ENCODE measurements around the gene KIF1C. TPM values are rescaled to one million over a fixed set of nuclear protein-coding genes. Genes with fewer than 3 reads are reported as not detected.

KIF1C gene
- total RNA-seq, 1 donor from 2014 or later, result 81.7 TPM

DNA sequence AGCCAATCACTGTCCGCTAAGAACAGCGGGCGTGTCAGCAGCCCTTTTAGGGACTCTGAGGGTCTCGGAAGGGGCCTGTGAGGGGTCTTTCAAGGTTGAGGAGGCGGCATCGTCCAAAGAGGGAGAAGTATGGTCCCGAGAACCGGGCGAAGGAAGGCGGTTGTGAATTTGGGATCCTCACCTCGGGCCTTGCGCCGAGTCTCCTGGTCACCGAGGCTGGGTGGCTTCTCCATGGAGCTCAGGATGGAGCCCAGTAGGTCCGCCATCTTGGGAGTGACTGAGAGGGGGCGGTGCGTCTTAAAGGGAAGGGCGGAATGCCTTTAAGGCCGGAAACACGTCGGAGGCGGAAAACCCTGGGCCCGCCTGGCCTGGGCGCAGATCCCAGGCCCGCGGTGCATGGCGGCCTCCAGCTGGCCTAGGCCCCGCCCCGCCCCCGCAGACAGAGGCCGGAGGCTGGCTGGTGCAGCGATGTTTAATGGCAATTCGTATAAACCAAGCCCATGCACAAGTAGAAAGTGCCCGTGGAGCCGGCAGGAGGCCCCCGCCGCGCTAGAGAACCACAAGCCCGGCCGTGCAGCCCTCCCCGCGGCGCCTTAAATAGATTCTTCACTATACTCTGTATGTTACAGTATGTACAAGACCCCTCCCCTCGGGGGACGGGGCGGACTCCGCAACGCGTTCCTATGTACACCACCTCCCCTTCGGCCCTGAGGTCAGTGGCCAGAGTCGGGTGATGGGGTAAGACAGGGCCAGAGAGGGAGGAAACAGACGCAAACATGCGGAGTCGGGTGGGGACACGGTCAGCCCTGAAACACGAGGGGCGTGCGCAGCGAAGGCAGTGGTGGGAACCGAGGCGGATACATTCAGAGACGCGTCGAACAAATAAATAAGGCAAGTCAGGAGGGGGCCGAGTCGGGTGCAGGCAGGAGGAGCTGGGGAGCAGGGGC, 29.9 kb upstream of the KIF1C start, which contains the start of gene SPAG7:
SPAG7 (minus strand) TSS at position 279 of the 947 bp plus-strand sequence; CDS start at position 266, 13 bp downstream.
- Mint-ChIP-seq H3K4me3 (no peak within 1 kb of the TSS), H3K27me3 (ENCODE audit: low read depth) (no peaks in the 10 kb centered on the region), H3K36me3 (peaks cover 17% of the 10 kb centered on the region), H3K27ac (no peak within 1 kb of the TSS), H3K9me3 (no peaks in the 10 kb centered on the region), H3K4me1 (peaks cover 43% of the 10 kb centered on the region)
- DNase-seq (ENCODE audit: low spot score in 2 of 2, unreplicated experiment in 2 of 2), result peak; percentile 90 to 98
- TF ChIP-seq, protein P1, sequence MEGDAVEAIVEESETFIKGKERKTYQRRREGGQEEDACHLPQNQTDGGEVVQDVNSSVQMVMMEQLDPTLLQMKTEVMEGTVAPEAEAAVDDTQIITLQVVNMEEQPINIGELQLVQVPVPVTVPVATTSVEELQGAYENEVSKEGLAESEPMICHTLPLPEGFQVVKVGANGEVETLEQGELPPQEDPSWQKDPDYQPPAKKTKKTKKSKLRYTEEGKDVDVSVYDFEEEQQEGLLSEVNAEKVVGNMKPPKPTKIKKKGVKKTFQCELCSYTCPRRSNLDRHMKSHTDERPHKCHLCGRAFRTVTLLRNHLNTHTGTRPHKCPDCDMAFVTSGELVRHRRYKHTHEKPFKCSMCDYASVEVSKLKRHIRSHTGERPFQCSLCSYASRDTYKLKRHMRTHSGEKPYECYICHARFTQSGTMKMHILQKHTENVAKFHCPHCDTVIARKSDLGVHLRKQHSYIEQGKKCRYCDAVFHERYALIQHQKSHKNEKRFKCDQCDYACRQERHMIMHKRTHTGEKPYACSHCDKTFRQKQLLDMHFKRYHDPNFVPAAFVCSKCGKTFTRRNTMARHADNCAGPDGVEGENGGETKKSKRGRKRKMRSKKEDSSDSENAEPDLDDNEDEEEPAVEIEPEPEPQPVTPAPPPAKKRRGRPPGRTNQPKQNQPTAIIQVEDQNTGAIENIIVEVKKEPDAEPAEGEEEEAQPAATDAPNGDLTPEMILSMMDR (IDR thresholded peaks at IDR 0.05; ENCODE audit: unreplicated experiment), result no peak

DNA sequence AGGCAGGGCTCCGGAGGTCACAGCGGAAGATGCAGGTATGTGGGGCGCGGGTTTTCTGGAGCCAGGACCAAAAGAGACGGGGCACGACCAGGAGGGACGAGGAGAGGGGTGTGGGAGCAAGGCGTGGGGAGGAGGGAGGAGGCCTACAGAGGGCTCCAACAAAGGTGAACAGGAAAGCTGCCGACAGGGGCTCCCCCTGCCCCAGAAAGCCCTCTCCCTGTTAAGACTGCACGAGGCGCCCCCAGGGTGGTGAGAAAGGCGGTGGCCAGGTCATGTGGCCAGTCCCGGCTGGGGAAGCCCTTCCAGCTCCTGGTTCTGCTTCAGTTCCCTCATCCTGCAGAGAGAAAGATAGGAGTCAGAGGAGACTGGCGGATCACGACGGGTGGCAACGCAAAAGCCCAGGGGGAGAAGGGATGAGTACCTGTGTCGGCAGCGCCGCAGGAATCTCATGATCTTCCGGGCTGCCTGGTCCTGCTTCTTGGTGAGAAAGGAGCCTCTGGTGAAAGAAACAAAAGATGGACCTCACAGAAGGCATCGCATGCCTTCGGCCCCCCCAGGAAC, 29.2 kb upstream of the KIF1C start:
- Mint-ChIP-seq H3K4me1 (peaks cover 46% of the 10 kb centered on the region), H3K4me3 (no peak overlapping the region), H3K27me3 (ENCODE audit: low read depth) (no peaks in the 10 kb centered on the region), H3K9me3 (no peaks in the 10 kb centered on the region), H3K27ac (no peak overlapping the region), H3K36me3 (peaks cover 18% of the 10 kb centered on the region)
- DNase-seq (ENCODE audit: low spot score in 2 of 2, unreplicated experiment in 2 of 2), result peak in 1 of 2 experiments; percentile 52
- TF ChIP-seq, protein P1 (IDR thresholded peaks at IDR 0.05; ENCODE audit: unreplicated experiment), result no peak

DNA sequence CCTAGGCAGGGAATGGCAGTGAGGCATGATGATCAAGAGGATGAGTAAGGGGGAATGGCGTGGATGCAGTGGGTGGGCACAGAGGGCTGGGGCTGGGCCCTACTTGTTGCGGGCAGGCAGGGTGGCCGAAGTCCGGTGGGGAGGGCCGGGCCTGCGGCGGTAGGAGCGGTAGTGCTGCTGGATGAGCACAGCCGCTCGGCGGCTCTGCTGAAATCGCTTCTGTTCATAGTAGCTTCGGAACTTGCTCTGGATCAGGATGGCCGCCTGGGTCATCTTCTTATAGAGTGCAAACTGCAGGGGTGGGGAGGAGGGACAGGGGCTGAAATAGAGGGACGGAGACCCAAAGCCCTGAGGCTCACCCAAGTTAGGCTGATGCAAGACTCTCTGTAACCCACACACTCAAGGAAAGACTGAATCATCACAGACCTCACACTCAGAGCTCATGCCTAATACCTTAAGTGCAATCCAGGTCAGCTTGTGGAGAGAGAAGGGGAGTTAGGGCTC, 28.7 kb upstream of the KIF1C start:
- TF ChIP-seq, protein P1 (IDR thresholded peaks at IDR 0.05; ENCODE audit: unreplicated experiment), result no peak
- Mint-ChIP-seq H3K9me3 (no peaks in the 10 kb centered on the region), H3K36me3 (peaks cover 21% of the 10 kb centered on the region), H3K4me1 (peaks cover 48% of the 10 kb centered on the region), H3K27ac (no peak overlapping the region), H3K4me3 (no peak overlapping the region), H3K27me3 (ENCODE audit: low read depth) (no peaks in the 10 kb centered on the region)
- no peak for DNase-seq (ENCODE audit: low spot score in 2 of 2, unreplicated experiment in 2 of 2)

DNA sequence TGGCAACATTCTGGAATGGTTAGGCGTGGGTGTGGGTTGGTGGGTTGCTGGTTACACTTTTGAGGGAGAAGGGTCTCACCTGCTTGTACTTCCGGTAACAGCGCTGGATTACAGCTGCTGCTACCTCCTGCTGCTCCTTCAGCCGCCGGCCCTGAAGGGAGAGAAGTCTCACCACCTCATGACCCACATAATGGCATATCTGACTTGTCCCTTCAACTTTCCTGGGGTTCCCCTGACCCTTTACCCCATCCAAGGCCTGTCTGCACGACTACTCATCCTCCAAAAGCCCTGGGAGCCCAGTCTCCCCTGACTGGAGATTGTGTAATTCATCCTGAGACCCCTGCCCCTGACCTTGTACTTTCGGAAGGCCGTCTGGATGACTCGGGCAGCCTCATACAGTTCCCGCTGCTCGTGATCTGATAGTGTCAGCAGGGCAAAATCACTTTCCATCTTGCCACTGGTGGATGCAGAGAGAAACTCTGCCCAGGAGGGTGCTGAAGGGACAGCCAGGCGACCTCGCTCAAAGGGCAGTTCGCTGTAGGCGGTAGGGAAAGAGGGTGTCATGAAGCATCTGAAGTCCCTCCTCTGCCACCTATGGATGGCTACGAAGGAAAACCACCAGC, 28.1 kb upstream of the KIF1C start:
- DNase-seq (ENCODE audit: low spot score in 2 of 2, unreplicated experiment in 2 of 2), result no peak
- no peak overlapping the region for H3K27ac Mint-ChIP-seq
- H3K36me3 Mint-ChIP-seq, result peaks cover 21% of the 10 kb centered on the region
- H3K4me3 Mint-ChIP-seq, result no peak overlapping the region
- H3K9me3 Mint-ChIP-seq, result no peaks in the 10 kb centered on the region
- peaks cover 48% of the 10 kb centered on the region for H3K4me1 Mint-ChIP-seq
- TF ChIP-seq, protein P1 (IDR thresholded peaks at IDR 0.05; ENCODE audit: unreplicated experiment), result no peak
- H3K27me3 Mint-ChIP-seq (ENCODE audit: low read depth), result no peaks in the 10 kb centered on the region

DNA sequence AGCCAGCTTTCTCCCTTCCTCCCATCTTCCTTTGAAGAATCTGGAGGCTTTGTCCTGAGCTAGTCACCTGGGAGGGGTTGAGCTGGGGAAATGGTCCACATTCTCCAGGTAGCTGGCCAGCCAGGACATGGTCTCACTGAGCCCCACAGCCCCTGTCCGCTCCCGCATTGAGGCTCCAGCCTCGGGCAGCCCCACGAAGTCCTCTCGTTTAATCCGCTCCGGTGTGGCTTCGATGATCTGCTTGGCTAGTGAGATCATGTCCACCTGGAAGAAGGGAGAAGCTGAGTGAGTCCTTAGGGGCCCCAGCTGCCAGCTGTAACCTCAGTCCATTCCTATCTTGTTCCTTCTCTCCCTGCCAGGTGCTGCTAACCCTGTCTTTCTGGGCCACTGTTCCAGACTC, 27.5 kb upstream of the KIF1C start:
- no peak for DNase-seq (ENCODE audit: low spot score in 2 of 2, unreplicated experiment in 2 of 2)
- TF ChIP-seq, protein P1 (IDR thresholded peaks at IDR 0.05; ENCODE audit: unreplicated experiment), result no peak
- no peaks in the 10 kb centered on the region for H3K9me3 Mint-ChIP-seq
- H3K4me1 Mint-ChIP-seq, result peaks cover 47% of the 10 kb centered on the region
- H3K36me3 Mint-ChIP-seq, result peaks cover 20% of the 10 kb centered on the region
- H3K27me3 Mint-ChIP-seq (ENCODE audit: low read depth), result no peaks in the 10 kb centered on the region
- H3K27ac Mint-ChIP-seq, result peak overlapping the region; percentile 15
- H3K4me3 Mint-ChIP-seq, result peak overlapping the region; percentile 11
